ENCODE results near the gene PNMA1. TPM values are rescaled to one million over a fixed set of nuclear protein-coding genes. Genes with fewer than 3 reads are reported as not detected.
"Not testable (repeated sequence)": the region's sequence is repeated elsewhere in the genome, so short reads cannot be mapped to it uniquely, and the experiment has no call there.

The PNMA1 gene
- total and polyA plus RNA-seq, 12 donors: 14.4 to 74.6 (median 31.9) TPM

- Histone ChIP-seq H3K9me3 (replicated peaks in 1 of 3) (no peaks in the 10 kb centered on the region), H3K27me3 (no peaks in the 10 kb centered on the region), H3K4me1 (replicated peaks in 1 of 2) (peaks cover 19 to 26% of the 10 kb centered on the region in 2 donors), H3K27ac (no peak overlapping the region), H3K4me3 (no peak overlapping the region), H3K36me3 (replicated peaks in 1 of 2) (no peaks in the 10 kb centered on the region)
- intact Hi-C loops (cut with DNase I): no loop called here
- WGBS, 4 donors: 89 to 98% (median 96%) methylated on average over 5 of the region's 5 CpGs
- no peak for DNase-seq
- no peak for TF ChIP-seq POLR2A (IDR thresholded peaks at IDR 0.05)
- TF ChIP-seq, protein P1, sequence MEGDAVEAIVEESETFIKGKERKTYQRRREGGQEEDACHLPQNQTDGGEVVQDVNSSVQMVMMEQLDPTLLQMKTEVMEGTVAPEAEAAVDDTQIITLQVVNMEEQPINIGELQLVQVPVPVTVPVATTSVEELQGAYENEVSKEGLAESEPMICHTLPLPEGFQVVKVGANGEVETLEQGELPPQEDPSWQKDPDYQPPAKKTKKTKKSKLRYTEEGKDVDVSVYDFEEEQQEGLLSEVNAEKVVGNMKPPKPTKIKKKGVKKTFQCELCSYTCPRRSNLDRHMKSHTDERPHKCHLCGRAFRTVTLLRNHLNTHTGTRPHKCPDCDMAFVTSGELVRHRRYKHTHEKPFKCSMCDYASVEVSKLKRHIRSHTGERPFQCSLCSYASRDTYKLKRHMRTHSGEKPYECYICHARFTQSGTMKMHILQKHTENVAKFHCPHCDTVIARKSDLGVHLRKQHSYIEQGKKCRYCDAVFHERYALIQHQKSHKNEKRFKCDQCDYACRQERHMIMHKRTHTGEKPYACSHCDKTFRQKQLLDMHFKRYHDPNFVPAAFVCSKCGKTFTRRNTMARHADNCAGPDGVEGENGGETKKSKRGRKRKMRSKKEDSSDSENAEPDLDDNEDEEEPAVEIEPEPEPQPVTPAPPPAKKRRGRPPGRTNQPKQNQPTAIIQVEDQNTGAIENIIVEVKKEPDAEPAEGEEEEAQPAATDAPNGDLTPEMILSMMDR (IDR thresholded peaks at IDR 0.05): no peak
Measured at GRCh38 chr14:73710737-73711136, 3.4 kb downstream of the PNMA1 start.

DNA sequence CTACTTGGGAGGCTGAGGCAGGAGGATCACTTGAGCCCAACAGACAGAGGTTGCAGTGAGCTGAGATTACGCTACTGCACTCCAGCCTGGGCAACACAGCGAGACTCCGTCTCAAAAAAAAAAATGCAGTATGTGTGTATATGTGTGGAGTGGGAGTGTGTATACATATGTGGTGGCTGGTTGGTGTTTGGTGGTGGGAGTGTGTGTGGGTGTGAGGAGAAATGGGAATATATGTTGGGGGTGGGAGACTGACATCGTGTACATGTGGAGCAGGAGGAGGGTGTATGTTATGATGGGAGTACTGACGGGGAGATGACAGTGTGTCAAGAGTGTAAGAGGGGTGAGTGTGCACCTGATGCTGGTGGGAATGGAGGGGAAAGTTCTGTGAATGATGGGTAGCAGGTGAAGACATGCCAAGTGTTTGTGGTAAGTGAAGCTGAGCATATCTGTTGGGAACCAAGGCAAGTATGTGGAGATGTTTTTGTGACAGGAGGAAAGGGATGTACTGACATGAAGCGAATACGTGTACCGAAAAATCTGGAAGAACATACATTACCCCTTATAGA, 4.2 kb downstream of the PNMA1 start:
- H3K4me3 ChIP-seq: no peak overlapping the region
- no peak for DNase-seq
- 95 to 97% (median 96%) methylated on average over 8 of the region's 8 CpGs for WGBS, 4 donors
- peaks cover 19 to 26% of the 10 kb centered on the region in 2 donors for H3K4me1 ChIP-seq (replicated peaks in 1 of 2)
- intact Hi-C loops (cut with DNase I): no loop called here
- H3K27me3 ChIP-seq: no peaks in the 10 kb centered on the region
- H3K27ac ChIP-seq: no peak overlapping the region
- TF ChIP-seq, protein P1 (IDR thresholded peaks at IDR 0.05): no peak
- TF ChIP-seq POLR2A (IDR thresholded peaks at IDR 0.05): no peak
- no peaks in the 10 kb centered on the region for H3K9me3 ChIP-seq (replicated peaks in 1 of 3)
- no peaks in the 10 kb centered on the region for H3K36me3 ChIP-seq (replicated peaks in 1 of 2)

GRCh38 chr14:73708076-73708475, 6.1 kb downstream of the PNMA1 start:
- intact Hi-C loops (cut with DNase I); H3K9me3 ChIP-seq (replicated peaks in 1 of 3); H3K27ac ChIP-seq; DNase-seq; H3K4me3 ChIP-seq; H3K27me3 ChIP-seq; H3K36me3 ChIP-seq (replicated peaks in 1 of 2): not testable (repeated sequence)
- H3K4me1 ChIP-seq (replicated peaks in 1 of 2): peaks cover 11 to 20% of the 10 kb centered on the region in 2 donors
- 83 to 99% (median 93%) methylated on average over 4 of the region's 4 CpGs for WGBS, 4 donors

- DNase-seq: no peak
- WGBS, 4 donors: 35 to 100% (median 59%) methylated on average over 1 of the region's 1 CpG
- Histone ChIP-seq H3K36me3 (replicated peaks in 1 of 2) (no peaks in the 10 kb centered on the region), H3K4me1 (replicated peaks in 1 of 2) (no peaks in the 10 kb centered on the region), H3K27me3 (no peaks in the 10 kb centered on the region), H3K9me3 (replicated peaks in 1 of 3) (no peaks in the 10 kb centered on the region), H3K4me3 (no peak overlapping the region), H3K27ac (no peak overlapping the region)
- intact Hi-C loops (cut with DNase I): no loop called here
- no peak for TF ChIP-seq POLR2A (IDR thresholded peaks at IDR 0.05)
- TF ChIP-seq, protein P1 (IDR thresholded peaks at IDR 0.05): no peak
Measured at GRCh38 chr14:73700325-73700724, 13.9 kb downstream of the PNMA1 start.
